Lung (tissue), 12 donors: Measurements from ENCODE around the gene CYB561D1. TPM values are rescaled to one million over a fixed set of nuclear protein-coding genes. Genes with fewer than 3 reads are reported as not detected.

Source experiments
- ATAC-seq: fragments of 200-7000 bp; cut with Tn5 transposase; one replicate; pipeline ENCODE4 v1.9.1; 2020; ENCODE audit warnings: moderate number of reproducible peaks; ENCODE audit not compliant: insufficient read depth, low FRiP score
- DNase-seq, 3 donors: peaks; one replicate each; pipeline ENCODE4 v3.0.0-alpha.2; 2013 to 2017
- H3K27ac ChIP-seq, 2 donors: one replicate each; pipeline ENCODE4 v1.5.1; 2013; ENCODE audit warnings: mild to moderate bottlenecking in 2 of 2, moderate library complexity in 2 of 2, control low read depth in 1 of 2, inconsistent platforms in 1 of 2, low read depth in 1 of 2, low read length in 1 of 2
- H3K27me3 ChIP-seq, 3 donors: one replicate each; pipeline ENCODE4 v1.5.1; 2013; ENCODE audit warnings: low read length in 2 of 3; ENCODE audit not compliant: control insufficient read depth in 3 of 3, insufficient read depth in 3 of 3
- H3K36me3 ChIP-seq, 4 donors: one replicate each; pipeline ENCODE4 v1.5.1; 2013; ENCODE audit warnings: low read length in 4 of 4, mild to moderate bottlenecking in 1 of 4, moderate library complexity in 1 of 4; ENCODE audit not compliant: control insufficient read depth in 4 of 4, insufficient read depth in 4 of 4
- H3K4me1 ChIP-seq, 5 donors: one replicate each; pipeline ENCODE4 v1.5.1; 2013; ENCODE audit warnings: low read length in 5 of 5, mild to moderate bottlenecking in 2 of 5, moderate library complexity in 1 of 5; ENCODE audit not compliant: control insufficient read depth in 5 of 5, insufficient read depth in 5 of 5
- H3K4me3 ChIP-seq: one replicate; pipeline ENCODE4 v1.5.1; 2013; ENCODE audit warnings: mild to moderate bottlenecking, control low read depth, moderate library complexity
- H3K9ac ChIP-seq, 2 donors: one replicate each; pipeline ENCODE4 v1.5.1; 2013; ENCODE audit warnings: low read length in 2 of 2, control low read depth in 1 of 2; ENCODE audit not compliant: insufficient read depth in 1 of 2
- H3K9me3 ChIP-seq, 4 donors: one replicate each; pipeline ENCODE4 v1.5.1; 2013; ENCODE audit warnings: low read length in 3 of 4, mild to moderate bottlenecking in 1 of 4, moderate library complexity in 1 of 4; ENCODE audit not compliant: control insufficient read depth in 4 of 4, insufficient read depth in 3 of 4
- WGBS, 2 donors: extraction: QIAGEN DNeasy Blood & Tissue Kit; methylation state at CpG; one replicate each; pipeline ENCODE4 v1.1.7; 2013; 5-methylcytosine and 5-hydroxymethylcytosine counted together
- polyA plus RNA-seq, 2 donors: library from polyadenylated mRNA; stranded (reverse); fragments of 200-250 nt; gene quantifications; one replicate each; pipeline ENCODE4 v1.2.1, GENCODE V29; 2013
- total RNA-seq, 2 donors: library from RNA; depleted of rRNA in 1 of 2; stranded (reverse); fragments of >200 nt in 1 of 2; gene quantifications; one replicate each; pipeline ENCODE4 v1.2.1, GENCODE V29; 2014 to 2021
- TF ChIP-seq, protein P1 (sequence below): IDR thresholded peaks from 2 replicates; pipeline ENCODE4 v1.5.1; 2012; ENCODE audit warnings: mild to moderate bottlenecking; ENCODE audit errors: control extremely low read depth, extremely low read depth
- donor health status: control.
- donor health status: control.
- donor health status: Bipolar disorder and iron deficiency.
- donor health status: healthy.
- donor health status: DM: yes; HTN: yes; CAD: no.

CYB561D1 gene
- total and polyA plus RNA-seq, 4 donors, result 3.4 to 13.6 (median 6.2) TPM

DNA sequence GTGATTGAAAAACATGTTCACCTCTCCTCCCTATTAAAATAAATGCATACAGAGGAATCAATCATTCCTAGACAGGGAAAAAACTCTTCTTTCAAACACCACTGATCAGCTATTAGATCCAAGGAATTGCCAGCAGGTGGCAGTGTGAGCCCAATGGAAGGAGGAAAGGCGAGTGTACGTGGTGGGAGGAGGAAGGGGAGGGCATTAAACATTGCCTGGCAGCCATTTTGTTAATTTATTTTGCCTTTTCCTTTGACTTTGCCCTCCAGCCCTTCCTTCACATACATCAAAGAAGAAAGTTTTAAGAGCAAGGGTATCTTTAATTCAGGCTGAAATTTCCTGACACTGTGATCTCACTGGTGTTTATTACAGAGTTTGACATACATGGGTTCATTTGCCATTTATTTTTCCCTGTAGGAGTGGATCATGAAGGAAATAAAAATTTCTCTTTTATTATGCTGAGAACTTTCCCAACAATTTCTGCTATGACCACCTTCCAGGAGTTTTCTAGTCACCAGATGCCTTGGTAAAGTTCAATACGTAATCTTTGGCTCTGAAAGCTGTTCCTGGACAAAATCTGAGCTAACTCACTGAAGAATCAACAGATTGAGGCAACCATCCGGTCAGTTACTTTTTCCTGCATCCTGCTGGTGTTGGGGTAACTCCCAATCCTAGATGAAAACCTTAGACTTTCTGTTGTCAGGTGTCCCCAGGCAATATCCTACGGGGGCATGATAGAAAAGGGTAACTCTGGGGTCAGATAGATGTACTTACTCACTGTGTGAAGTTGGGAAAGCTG is 52.6 kb downstream of the CYB561D1 start:
- DNase-seq, result peak; percentile 92 to 96 (median 95)
- H3K27me3 ChIP-seq, result no peaks in the 10 kb centered on the region
- H3K9ac ChIP-seq, result peak overlapping the region in 1 of 2 donors; percentile 95
- peaks cover 0 to 3% (median 0%) of the 10 kb centered on the region in 4 donors for H3K36me3 ChIP-seq
- peak; percentile 73 for ATAC-seq
- 32 to 34% methylated on average over 5 of the region's 5 CpGs for WGBS, 2 donors
- H3K4me3 ChIP-seq, result no peak overlapping the region
- H3K27ac ChIP-seq, result peak overlapping the region; percentile 63 to 65
- H3K4me1 ChIP-seq, result peaks cover 0 to 25% (median 12%) of the 10 kb centered on the region in 5 donors
- H3K9me3 ChIP-seq, result no peaks in the 10 kb centered on the region
- TF ChIP-seq, protein P1, sequence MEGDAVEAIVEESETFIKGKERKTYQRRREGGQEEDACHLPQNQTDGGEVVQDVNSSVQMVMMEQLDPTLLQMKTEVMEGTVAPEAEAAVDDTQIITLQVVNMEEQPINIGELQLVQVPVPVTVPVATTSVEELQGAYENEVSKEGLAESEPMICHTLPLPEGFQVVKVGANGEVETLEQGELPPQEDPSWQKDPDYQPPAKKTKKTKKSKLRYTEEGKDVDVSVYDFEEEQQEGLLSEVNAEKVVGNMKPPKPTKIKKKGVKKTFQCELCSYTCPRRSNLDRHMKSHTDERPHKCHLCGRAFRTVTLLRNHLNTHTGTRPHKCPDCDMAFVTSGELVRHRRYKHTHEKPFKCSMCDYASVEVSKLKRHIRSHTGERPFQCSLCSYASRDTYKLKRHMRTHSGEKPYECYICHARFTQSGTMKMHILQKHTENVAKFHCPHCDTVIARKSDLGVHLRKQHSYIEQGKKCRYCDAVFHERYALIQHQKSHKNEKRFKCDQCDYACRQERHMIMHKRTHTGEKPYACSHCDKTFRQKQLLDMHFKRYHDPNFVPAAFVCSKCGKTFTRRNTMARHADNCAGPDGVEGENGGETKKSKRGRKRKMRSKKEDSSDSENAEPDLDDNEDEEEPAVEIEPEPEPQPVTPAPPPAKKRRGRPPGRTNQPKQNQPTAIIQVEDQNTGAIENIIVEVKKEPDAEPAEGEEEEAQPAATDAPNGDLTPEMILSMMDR, result peak; percentile 87

DNA sequence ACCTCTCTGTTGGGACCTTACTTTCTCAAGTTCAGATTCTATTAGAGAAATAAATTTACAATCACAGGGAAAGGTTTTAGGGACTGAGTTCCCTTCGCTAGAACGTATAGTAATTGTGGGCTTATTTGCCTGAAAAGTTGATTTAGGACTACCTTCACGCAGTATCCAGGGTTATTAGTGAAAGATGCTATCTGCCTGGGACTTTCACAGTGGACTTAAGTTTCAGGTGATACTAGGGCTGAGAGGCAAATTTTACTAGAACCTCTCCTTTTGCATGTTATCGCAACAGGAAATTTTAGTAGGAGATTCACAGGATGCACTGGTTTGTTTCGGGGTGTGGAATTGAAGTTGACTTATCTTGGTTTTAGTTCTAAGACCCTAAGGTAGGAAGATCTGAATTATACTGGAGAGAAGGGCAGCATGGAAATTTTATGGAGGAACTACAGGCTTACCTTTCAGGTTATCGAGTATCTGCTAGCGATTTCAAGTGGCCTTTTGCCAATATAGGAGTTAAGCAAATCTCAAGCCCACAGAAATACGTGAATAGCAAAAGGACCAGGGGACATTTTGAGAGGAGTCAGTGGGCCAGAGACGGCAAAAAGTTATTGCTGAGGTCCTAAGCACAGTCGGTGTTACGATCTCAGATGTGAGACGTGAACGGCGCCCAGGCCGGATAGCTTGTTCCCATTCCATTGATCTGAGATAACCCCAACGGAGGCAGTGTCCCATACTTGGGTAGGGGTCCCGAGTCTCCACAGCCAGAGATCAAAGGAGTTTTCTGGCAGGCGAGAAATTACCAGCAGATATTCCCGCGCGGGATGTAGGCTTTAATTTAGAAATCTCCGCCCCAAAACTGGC is 53.8 kb downstream of the CYB561D1 start:
- Histone ChIP-seq H3K27me3 (no peaks in the 10 kb centered on the region), H3K27ac (peak overlapping the region; percentile 91 to 98), H3K9me3 (no peaks in the 10 kb centered on the region), H3K4me1 (peaks cover 0 to 25% (median 14%) of the 10 kb centered on the region in 5 donors), H3K4me3 (peak overlapping the region; percentile 87), H3K9ac (peak overlapping the region; percentile 93 to 95), H3K36me3 (peaks cover 0 to 3% (median 0%) of the 10 kb centered on the region in 4 donors)
- ATAC-seq (no peak), DNase-seq (peak in 1 of 3 donors; percentile 46)
- TF ChIP-seq, protein P1, result no peak
- 9% methylated on average over 22 of the region's 22 CpGs for WGBS, 2 donors

DNA sequence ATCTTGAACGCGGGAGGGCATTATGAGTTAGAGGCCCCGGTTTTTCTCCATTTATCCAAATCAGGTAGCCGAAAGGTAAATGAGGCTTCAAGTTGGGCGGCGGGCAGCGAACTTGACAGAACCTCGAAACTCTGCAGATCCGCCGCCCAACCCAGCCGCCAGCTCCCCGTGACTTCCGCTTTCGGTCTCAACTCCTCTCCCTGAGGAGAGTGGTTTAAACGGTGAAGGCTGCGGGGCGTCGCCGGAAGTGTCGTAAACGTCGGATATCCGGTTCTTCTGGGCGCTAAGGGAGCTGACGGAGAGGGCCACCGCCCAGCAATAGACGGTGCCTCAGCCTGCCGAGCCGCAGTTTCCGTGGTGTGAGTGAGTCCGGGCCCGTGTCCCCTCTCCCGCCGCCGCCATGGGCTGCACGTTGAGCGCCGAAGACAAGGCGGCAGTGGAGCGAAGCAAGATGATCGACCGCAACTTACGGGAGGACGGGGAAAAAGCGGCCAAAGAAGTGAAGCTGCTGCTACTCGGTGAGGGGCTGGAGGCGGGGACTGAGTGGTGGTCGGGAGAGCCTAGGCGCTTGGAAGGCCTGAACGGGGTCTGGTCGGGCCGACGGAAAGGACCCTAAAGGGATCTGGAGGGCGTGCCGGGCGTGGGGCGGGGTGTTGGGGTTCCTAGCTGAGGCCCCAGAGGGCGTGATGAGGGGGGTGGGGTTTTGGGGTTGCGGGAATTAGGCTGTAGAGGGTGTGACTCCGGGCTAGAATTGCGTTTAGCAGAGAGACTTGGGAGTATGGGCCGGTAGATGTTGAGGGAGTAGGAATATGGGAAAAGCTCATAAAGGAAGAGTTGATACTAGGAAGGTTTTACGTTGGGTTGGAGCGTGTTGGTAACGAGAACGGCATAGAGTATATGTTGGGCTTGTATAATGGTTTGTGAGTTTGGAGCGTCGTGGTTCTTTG is 54.7 kb downstream of the CYB561D1 start, which contains the start of gene GNAI3:
Gene GNAI3 (plus strand): TSS at position 295 of the 947 bp plus-strand sequence. CDS start 106 bp downstream, at position 401.
- peak; percentile 95 for ATAC-seq
- WGBS, 2 donors, result 1% methylated on average over 67 to 68 of the region's 68 CpGs
- DNase-seq, result peak; percentile 96 to 98 (median 97)
- H3K4me1 ChIP-seq, result peaks cover under 1 to 25% (median 15%) of the 10 kb centered on the region in 5 donors
- H3K27ac ChIP-seq, result peak within 1 kb of the TSS; percentile 92 to 98
- TF ChIP-seq, protein P1, result no peak
- H3K9ac ChIP-seq, result peak within 1 kb of the TSS; percentile 93 to 95
- H3K4me3 ChIP-seq, result peak within 1 kb of the TSS; percentile 87
- H3K27me3 ChIP-seq, result no peaks in the 10 kb centered on the region
- H3K36me3 ChIP-seq, result peaks cover 0 to 3% (median 0%) of the 10 kb centered on the region in 4 donors
- H3K9me3 ChIP-seq, result no peaks in the 10 kb centered on the region

Other genes with a start within 250 kb of the CYB561D1 start
- gene CELSR2, start 244.6 kb upstream of the CYB561D1 start, total RNA-seq, result 1 to 10 TPM; 7.6 to 7.9 TPM
- gene CELSR2, start 244.6 kb upstream of the CYB561D1 start, polyA plus RNA-seq, result 1 to 10 TPM; 1.4 to 2.7 TPM
- 1 to 10 TPM; 4.7 to 4.9 TPM for gene PSRC1, start 210.9 kb upstream of the CYB561D1 start, total RNA-seq
- 1 to 10 TPM; 2.7 to 4.9 TPM for gene PSRC1, start 210.9 kb upstream of the CYB561D1 start, polyA plus RNA-seq
- gene MYBPHL, start 187.1 kb upstream of the CYB561D1 start, total RNA-seq, result 1 to 10 TPM; 1.1 to 1.7 TPM
- 1 to 10 TPM in 1 of 2 donors, under 1 TPM in 1; 0.34 to 3.3 TPM for gene MYBPHL, start 187.1 kb upstream of the CYB561D1 start, polyA plus RNA-seq
- 100 to 1,000 TPM in 1 of 2 donors, 10 to 100 TPM in 1; 61.7 to 135 TPM for gene SORT1, start 96.2 kb upstream of the CYB561D1 start, total RNA-seq
- 10 to 100 TPM; 39.0 to 53.1 TPM for gene SORT1, start 96.2 kb upstream of the CYB561D1 start, polyA plus RNA-seq
- gene PSMA5, start 67.6 kb upstream of the CYB561D1 start, total RNA-seq, result 10 to 100 TPM; 33.8 to 93.0 TPM
- 10 to 100 TPM; 57.1 to 86.6 TPM for gene PSMA5, start 67.6 kb upstream of the CYB561D1 start, polyA plus RNA-seq
- 1 to 10 TPM in 1 of 2 donors, under 1 TPM in 1; 0.31 to 1.4 TPM for gene SYPL2, start 27.5 kb upstream of the CYB561D1 start, total RNA-seq
- 1 to 10 TPM in 1 of 2 donors, under 1 TPM in 1; 0.81 to 1.3 TPM for gene SYPL2, start 27.5 kb upstream of the CYB561D1 start, polyA plus RNA-seq
- 1 to 10 TPM; 2.6 to 4.5 TPM for gene ATXN7L2, start 10.2 kb upstream of the CYB561D1 start, total RNA-seq
- gene ATXN7L2, start 10.2 kb upstream of the CYB561D1 start, polyA plus RNA-seq, result 1 to 10 TPM; 4.2 to 6.0 TPM
- gene AMIGO1, start 15.6 kb downstream of the CYB561D1 start, total RNA-seq, result 1 to 10 TPM; 3.9 to 6.3 TPM
- gene AMIGO1, start 15.6 kb downstream of the CYB561D1 start, polyA plus RNA-seq, result 1 to 10 TPM; 2.4 to 2.9 TPM
- gene GPR61, start 45.8 kb downstream of the CYB561D1 start, total RNA-seq, result not detected
- gene GPR61, start 45.8 kb downstream of the CYB561D1 start, polyA plus RNA-seq, result not detected
- 10 to 100 TPM in 1 of 2 donors, 1 to 10 TPM in 1; 7.1 to 10.4 TPM for gene GNAI3, start 54.5 kb downstream of the CYB561D1 start, total RNA-seq
- 1 to 10 TPM; 2.7 to 6.0 TPM for gene GNAI3, start 54.5 kb downstream of the CYB561D1 start, polyA plus RNA-seq
- gene GNAT2, start 125.5 kb downstream of the CYB561D1 start, total RNA-seq, result not detected
- gene GNAT2, start 125.5 kb downstream of the CYB561D1 start, polyA plus RNA-seq, result under 1 TPM in 1 of 2 donors, not detected in 1; 0.24 TPM
- 10 to 100 TPM; 35.8 to 57.4 TPM for gene AMPD2, start 125.7 kb downstream of the CYB561D1 start, total RNA-seq
- 10 to 100 TPM; 16.7 to 53.2 TPM for gene AMPD2, start 125.7 kb downstream of the CYB561D1 start, polyA plus RNA-seq
- gene GSTM4, start 162.0 kb downstream of the CYB561D1 start, total RNA-seq, result 10 to 100 TPM; 18.6 to 19.7 TPM
- 10 to 100 TPM in 1 of 2 donors, 1 to 10 TPM in 1; 8.8 to 17.1 TPM for gene GSTM4, start 162.0 kb downstream of the CYB561D1 start, polyA plus RNA-seq
- 100 to 1,000 TPM in 1 of 2 donors, 10 to 100 TPM in 1; 27.6 to 106 TPM for gene GSTM2, start 174.0 kb downstream of the CYB561D1 start, total RNA-seq
- gene GSTM2, start 174.0 kb downstream of the CYB561D1 start, polyA plus RNA-seq, result 10 to 100 TPM in 1 of 2 donors, 1 to 10 TPM in 1; 7.7 to 51.7 TPM
- gene GSTM1, start 193.7 kb downstream of the CYB561D1 start, total RNA-seq, result not detected
- 10 to 100 TPM in 1 of 2 donors, under 1 TPM in 1; 0.10 to 36.9 TPM for gene GSTM1, start 193.7 kb downstream of the CYB561D1 start, polyA plus RNA-seq
- gene GSTM5, start 218.2 kb downstream of the CYB561D1 start, total RNA-seq, result 10 to 100 TPM in 1 of 2 donors, 1 to 10 TPM in 1; 6.2 to 23.7 TPM
- 1 to 10 TPM; 2.9 to 7.9 TPM for gene GSTM5, start 218.2 kb downstream of the CYB561D1 start, polyA plus RNA-seq
- 10 to 100 TPM; 11.0 to 39.5 TPM for gene GSTM3, start 246.9 kb downstream of the CYB561D1 start, total RNA-seq
- 10 to 100 TPM; 21.7 to 24.1 TPM for gene GSTM3, start 246.9 kb downstream of the CYB561D1 start, polyA plus RNA-seq